ENCODE results near the gene MATCAP1.

The MATCAP1 gene

DNA sequence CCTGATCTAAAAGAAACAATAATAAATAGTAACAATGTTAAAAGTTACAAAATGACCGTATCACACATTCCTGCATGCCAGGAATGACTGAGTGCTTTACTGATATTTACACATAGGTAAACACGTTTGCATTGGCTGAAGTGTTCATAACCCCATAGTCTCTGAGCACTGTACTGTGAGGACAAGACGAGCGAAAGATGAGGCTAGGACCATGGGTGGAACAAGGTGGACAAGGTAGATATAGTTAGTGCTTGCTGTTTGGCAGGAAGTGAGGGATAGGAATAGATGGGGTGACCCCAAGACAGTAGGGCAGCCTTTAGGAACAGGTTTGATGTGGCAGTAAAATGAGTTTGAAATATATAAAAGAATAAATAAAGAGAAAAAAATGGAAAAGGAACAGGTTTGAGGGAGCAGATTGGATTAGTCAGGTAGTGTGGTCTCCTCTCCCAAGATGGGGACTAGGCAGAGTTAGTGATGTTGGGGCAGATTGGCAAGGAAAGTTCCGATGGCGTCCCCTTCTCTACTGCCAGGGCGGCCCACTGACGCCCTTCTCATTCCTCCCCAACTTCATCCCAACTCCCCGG, 7.7 kb upstream of the MATCAP1 start:
- H3K4me3 ChIP-seq (ENCODE audit: low read depth, low read length), result peak overlapping the region; percentile 36
- in situ Hi-C loops (cut with HindIII; ENCODE audit: low sequenced_read_pairs), result no loop called here
- DNase-seq (ENCODE audit: low read depth, low spot score), result no peak
- TF ChIP-seq, protein P1, sequence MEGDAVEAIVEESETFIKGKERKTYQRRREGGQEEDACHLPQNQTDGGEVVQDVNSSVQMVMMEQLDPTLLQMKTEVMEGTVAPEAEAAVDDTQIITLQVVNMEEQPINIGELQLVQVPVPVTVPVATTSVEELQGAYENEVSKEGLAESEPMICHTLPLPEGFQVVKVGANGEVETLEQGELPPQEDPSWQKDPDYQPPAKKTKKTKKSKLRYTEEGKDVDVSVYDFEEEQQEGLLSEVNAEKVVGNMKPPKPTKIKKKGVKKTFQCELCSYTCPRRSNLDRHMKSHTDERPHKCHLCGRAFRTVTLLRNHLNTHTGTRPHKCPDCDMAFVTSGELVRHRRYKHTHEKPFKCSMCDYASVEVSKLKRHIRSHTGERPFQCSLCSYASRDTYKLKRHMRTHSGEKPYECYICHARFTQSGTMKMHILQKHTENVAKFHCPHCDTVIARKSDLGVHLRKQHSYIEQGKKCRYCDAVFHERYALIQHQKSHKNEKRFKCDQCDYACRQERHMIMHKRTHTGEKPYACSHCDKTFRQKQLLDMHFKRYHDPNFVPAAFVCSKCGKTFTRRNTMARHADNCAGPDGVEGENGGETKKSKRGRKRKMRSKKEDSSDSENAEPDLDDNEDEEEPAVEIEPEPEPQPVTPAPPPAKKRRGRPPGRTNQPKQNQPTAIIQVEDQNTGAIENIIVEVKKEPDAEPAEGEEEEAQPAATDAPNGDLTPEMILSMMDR (IDR thresholded peaks at IDR 0.05; ENCODE audit: low read depth, low read length), result no peak

DNA sequence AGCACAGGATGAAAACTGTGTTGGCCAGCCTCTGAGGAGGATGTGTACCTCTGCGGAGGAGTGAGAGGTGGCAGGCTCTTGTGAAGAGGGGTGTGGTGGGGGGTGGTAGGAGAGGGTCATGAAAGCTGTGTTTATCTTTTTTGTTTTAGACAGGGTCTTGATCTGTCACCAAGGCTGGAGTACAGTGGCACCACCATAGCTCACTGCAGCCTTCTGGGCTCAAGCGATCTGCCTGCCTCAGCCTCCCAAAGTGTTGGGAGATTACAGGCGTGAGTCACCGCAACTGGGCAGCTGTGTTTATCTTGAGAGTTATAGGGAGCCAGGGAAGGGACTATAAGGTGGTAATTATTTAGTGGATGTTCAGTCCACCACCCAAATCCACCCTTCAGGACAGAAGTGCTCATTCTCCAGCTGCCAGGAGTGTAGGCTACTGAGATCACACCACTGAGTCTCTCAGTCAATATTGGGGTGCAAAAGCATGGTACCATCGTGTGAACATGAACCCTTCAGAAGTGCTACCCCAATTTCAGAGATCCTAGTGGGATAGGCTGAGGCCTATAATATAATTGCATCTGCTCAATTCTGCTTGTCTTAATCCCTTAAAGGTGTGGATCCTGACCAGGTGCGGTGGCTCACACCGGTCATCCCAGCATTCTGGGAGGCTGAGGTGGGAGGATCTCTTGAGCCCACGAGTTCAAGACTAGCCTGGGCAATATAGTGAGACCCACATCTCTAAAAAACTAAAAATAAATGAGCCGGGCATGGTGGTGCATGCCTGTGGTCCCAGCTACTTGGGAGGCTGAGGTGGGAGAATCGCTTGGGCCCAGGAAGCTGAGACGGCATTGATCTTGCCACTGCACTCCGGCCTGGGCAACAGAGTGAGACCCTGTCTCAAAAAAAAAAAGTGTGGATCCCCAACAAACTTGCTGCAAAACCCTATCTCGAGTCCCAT, 7.0 kb upstream of the MATCAP1 start:
- in situ Hi-C loops (cut with HindIII; ENCODE audit: low sequenced_read_pairs), result no loop called here

DNA sequence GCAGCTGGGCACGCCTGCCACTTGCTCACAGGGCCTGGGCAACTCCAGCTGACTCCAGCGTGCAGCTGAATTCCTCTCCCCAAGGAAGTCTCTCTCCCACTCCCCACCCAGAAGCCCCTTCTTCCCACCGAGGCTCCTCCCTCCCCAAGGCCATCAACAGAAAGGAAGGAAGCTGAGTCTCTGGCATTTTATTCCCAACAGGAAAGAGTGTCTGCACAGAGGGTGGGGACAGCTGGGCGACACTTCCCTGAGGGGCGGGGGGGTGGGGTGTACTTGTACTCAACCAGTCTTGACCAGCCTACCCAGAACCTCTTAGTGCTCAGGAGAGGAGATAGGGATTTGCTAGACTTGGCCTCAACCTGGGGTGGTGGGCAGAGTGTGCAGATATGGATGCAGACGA, 6.3 kb upstream of the MATCAP1 start, which contains the start of gene EXOC3L1:
TSS of gene EXOC3L1 (minus strand) at position 96 of the 400 bp plus-strand sequence. CDS start 460 bp downstream, outside the sequence.
- TF ChIP-seq, protein P1 (IDR thresholded peaks at IDR 0.05; ENCODE audit: low read depth, low read length), result no peak
- in situ Hi-C loops (cut with HindIII; ENCODE audit: low sequenced_read_pairs), result no loop called here
- no peak within 1 kb of the TSS for H3K4me3 ChIP-seq (ENCODE audit: low read depth, low read length)
- DNase-seq (ENCODE audit: low read depth, low spot score), result no peak

More for the DNA sequence above, 7.0 kb upstream of the MATCAP1 start:
- no peak overlapping the region for H3K4me3 ChIP-seq (ENCODE audit: low read depth, low read length)
- no peak for DNase-seq (ENCODE audit: low read depth, low spot score)
- TF ChIP-seq, protein P1 (IDR thresholded peaks at IDR 0.05; ENCODE audit: low read depth, low read length), result no peak

DNA sequence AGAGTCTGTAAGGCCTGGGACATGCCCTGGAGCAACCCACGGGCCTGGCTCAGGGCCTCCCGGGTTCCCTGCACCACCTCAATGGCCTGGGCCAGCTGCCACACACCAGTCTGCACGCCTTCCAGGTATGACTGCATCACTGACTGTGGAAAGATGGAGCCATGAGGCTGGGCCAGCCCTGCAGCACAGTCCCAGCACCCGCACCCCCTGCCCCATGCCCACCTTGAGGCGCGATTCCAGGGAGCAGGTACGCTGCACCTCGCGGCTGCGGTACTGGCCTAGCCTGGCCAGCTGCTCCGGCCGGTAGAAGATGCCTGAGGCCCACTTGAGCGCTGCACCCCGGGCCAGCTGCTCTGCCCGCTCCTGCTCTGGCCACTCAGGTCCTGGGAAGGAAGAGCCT, 5.0 kb upstream of the MATCAP1 start:
- no peak for DNase-seq (ENCODE audit: low read depth, low spot score)
- in situ Hi-C loops (cut with HindIII; ENCODE audit: low sequenced_read_pairs), result no loop called here
- H3K4me3 ChIP-seq (ENCODE audit: low read depth, low read length), result no peak overlapping the region
- TF ChIP-seq, protein P1 (IDR thresholded peaks at IDR 0.05; ENCODE audit: low read depth, low read length), result no peak

DNA sequence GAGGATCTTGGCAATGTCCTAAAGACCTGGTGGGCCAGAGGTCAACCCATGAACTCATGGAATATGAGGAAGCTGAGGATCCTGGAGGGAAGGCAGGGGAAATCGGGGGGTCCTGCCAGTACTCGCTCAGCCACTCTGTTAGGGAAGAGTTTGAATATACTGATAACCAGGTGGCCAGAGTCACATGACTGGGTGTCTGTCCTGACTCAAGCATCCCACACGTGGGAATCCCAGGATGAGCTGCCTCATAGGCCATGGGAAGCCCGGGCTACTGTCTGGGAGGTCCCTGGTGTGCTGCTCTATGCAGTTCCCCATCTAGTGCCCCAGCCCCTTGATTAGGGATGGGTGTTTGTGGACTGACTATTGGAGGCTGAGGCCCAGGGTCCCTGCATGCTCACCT, 4.6 kb upstream of the MATCAP1 start:
- in situ Hi-C loops (cut with HindIII; ENCODE audit: low sequenced_read_pairs), result no loop called here

DNA sequence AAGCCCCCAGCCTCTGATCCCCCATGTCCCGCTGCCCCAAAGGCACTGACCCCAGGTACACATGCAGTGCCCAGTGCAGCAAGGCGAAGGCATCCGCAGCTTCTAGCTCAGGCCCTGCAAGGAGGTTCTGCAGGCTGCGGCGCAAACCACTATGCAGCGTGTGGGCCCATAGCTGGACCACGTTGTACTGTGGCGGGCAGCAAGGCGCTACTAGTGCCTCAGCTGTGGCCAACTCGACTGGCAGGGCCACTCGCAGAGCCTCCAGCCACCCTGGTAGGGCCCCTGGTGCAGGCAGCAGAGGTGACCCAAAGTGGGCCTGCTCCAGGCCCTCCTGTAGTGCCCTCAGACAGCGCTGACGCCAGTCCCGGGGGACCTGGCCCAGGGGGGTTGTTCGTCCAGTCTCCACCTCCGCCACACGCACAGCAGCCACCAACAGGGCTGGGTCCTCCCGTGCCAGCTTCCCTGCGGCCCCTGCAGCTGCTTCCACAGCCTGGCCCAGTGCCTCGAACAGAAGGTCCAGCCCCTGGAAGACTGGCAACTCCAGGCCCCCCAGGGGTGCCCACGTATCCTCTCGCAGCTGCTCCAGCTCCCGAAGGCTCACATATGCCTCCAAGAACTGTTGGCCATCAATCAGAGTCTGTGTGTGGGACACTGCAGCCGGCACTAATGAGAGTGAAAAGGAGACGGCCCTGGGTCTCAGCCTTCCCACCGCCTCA, 3.6 kb upstream of the MATCAP1 start:
- TF ChIP-seq, protein P1 (IDR thresholded peaks at IDR 0.05; ENCODE audit: low read depth, low read length), result no peak
- in situ Hi-C loops (cut with HindIII; ENCODE audit: low sequenced_read_pairs), result no loop called here
- H3K4me3 ChIP-seq (ENCODE audit: low read depth, low read length), result no peak overlapping the region
- DNase-seq (ENCODE audit: low read depth, low spot score), result no peak

More for the DNA sequence above, 4.6 kb upstream of the MATCAP1 start:
- no peak overlapping the region for H3K4me3 ChIP-seq (ENCODE audit: low read depth, low read length)
- no peak for DNase-seq (ENCODE audit: low read depth, low spot score)
- TF ChIP-seq, protein P1 (IDR thresholded peaks at IDR 0.05; ENCODE audit: low read depth, low read length), result no peak
